GM12891 (cell line): ENCODE measurements around the gene FXYD6.

Experiments
- POLR2A ChIP-seq: IDR thresholded peaks from 2 replicates; pipeline ENCODE4 v1.6.1; 2011; ENCODE audit warnings: low read depth, low read length, control low read depth
- POLR2AphosphoS5 ChIP-seq: IDR thresholded peaks from 2 replicates; pipeline ENCODE4 v1.6.1; 2011; ENCODE audit warnings: low read depth, low read length, control low read depth
- POU2F2 ChIP-seq: IDR thresholded peaks from 2 replicates; pipeline ENCODE4 v1.6.1; 2011; ENCODE audit warnings: low read depth, mild to moderate bottlenecking, control low read depth, low read length, moderate library complexity
- TAF1 ChIP-seq: IDR thresholded peaks from 2 replicates; pipeline ENCODE4 v1.6.1; 2011; ENCODE audit warnings: low read depth, low read length, control low read depth

- TF ChIP-seq POLR2A (no peak), POLR2AphosphoS5 (no peak), POU2F2 (no peak), TAF1 (no peak)
These were observed 49.6 kb downstream of the FXYD6 start for GRCh38 chr11:117826832-117827231.
